ENCODE results near the gene ADIG. TPM values are rescaled to one million over a fixed set of nuclear protein-coding genes. Genes with fewer than 3 reads are reported as not detected.

Gene ADIG
- total and polyA plus RNA-seq, 2 of the 8 experiments (the other 6 are each of a cell fraction or from before 2014, with no cell fraction given): not detected

DNA sequence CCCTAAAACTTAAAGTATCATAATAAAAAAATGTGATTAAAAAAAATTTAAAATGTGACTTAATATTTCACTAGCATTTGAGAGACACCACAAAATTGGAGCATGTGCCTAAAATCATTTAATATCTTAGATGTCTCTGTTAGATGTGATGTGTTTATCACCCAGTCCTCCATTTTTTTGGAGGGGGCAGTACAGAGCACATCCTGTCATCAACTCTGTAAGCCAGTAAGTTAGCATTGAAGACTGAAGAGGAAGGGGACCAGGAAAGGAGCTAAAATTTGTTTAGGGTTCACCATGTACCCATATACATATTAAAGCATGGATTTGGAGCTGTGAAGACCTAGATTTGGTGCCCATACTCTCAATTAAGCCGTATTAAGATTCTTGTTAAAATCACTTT is 30.7 kb upstream of the ADIG start (continued):
- no peak for TF ChIP-seq POLR2AphosphoS5 (IDR thresholded peaks at IDR 0.05; ENCODE audit: low read depth, low read length)
